ENCODE data around the gene MANBA.

MANBA gene
- 46.8 to 203 (median 151) reads per million in 18 experiments for total RNA-seq

GRCh38 chr4:102760645-102761295 lies at the start of gene MANBA:
Gene MANBA (minus strand): TSS chr4:102760968. CDS start chr4:102760894, 74 bp downstream.
- DNase-seq = peak; percentile 91 to 94

GRCh38 chr4:102809691-102810090 lies 48.9 kb upstream of the MANBA start:
- DNase-seq = no peak

- DNase-seq = peak; percentile 11 to 56
Observed at GRCh38 chr4:102809190-102809589, 48.4 kb upstream of the MANBA start.

GRCh38 chr4:102808009-102808408 lies 47.2 kb upstream of the MANBA start:
- DNase-seq = no peak

GRCh38 chr4:102807345-102807744 lies 46.6 kb upstream of the MANBA start:
- no peak for DNase-seq

- DNase-seq = no peak
Observed at GRCh38 chr4:102799816-102800215, 39.0 kb upstream of the MANBA start.

- no peak for DNase-seq
Observed at GRCh38 chr4:102794999-102795398, 34.2 kb upstream of the MANBA start.

- no peak for DNase-seq
Observed at GRCh38 chr4:102792361-102792936, 31.7 kb upstream of the MANBA start.

GRCh38 chr4:102791318-102791835 lies 30.6 kb upstream of the MANBA start:
- no peak for DNase-seq

- DNase-seq = peak in 1 of 2 donors; percentile 16
Observed at GRCh38 chr4:102789317-102789717, 28.5 kb upstream of the MANBA start.

- no peak for DNase-seq
Observed at GRCh38 chr4:102787944-102788343, 27.2 kb upstream of the MANBA start.

GRCh38 chr4:102787096-102787881 lies 26.5 kb upstream of the MANBA start:
- peak; percentile 85 to 89 for DNase-seq

GRCh38 chr4:102786279-102786678 lies 25.5 kb upstream of the MANBA start:
- no peak for DNase-seq

- no peak for DNase-seq
Observed at GRCh38 chr4:102783006-102783405, 22.2 kb upstream of the MANBA start.

- DNase-seq = no peak
Observed at GRCh38 chr4:102781570-102781969, 20.8 kb upstream of the MANBA start.

- peak; percentile 7 to 18 for DNase-seq
Observed at GRCh38 chr4:102780476-102781144, 19.8 kb upstream of the MANBA start.

- no peak for DNase-seq
Observed at GRCh38 chr4:102779204-102779603, 18.4 kb upstream of the MANBA start.

GRCh38 chr4:102778720-102779119 lies 18.0 kb upstream of the MANBA start:
- no peak for DNase-seq

- DNase-seq = no peak
Observed at GRCh38 chr4:102775805-102776204, 15.0 kb upstream of the MANBA start.

- no peak for DNase-seq
Observed at GRCh38 chr4:102774254-102774653, 13.5 kb upstream of the MANBA start.

GRCh38 chr4:102772738-102773340 lies 12.1 kb upstream of the MANBA start:
- DNase-seq = peak; percentile 24 to 30

- no peak for DNase-seq
Observed at GRCh38 chr4:102764901-102765300, 4.1 kb upstream of the MANBA start.

Data from inflammatory macrophage (primary cell).